GM23248 (cell line): ENCODE measurements around the gene PTPRU. TPM values are rescaled to one million over a fixed set of nuclear protein-coding genes. Genes with fewer than 3 reads are reported as not detected.

Source experiments
- DNase-seq: peaks from one replicate; pipeline ENCODE4 v3.0.0-alpha.2; 2015
- H2AFZ ChIP-seq: fragments of 200-600 bp; sonication (generic); 2 replicates; pipeline ENCODE4 v1.6.1; 2016; ENCODE audit warnings: antibody characterized with exemption
- H3F3A ChIP-seq: fragments of 200-600 bp; sonication (generic); 2 replicates; pipeline ENCODE4 v1.6.1; 2016; ENCODE audit warnings: mild to moderate bottlenecking, antibody characterized with exemption, mixed run types; ENCODE audit not compliant: insufficient read depth
- H3K27ac ChIP-seq: fragments of 200-600 bp; sonication (generic); 2 replicates; pipeline ENCODE4 v1.5.1; 2016; ENCODE audit warnings: mild to moderate bottlenecking
- H3K27me3 ChIP-seq: fragments of 200-600 bp; sonication (generic); replicated peaks from 2 replicates; pipeline ENCODE4 v1.6.1; 2016; ENCODE audit warnings: mild to moderate bottlenecking; ENCODE audit not compliant: insufficient read depth
- H3K36me3 ChIP-seq: fragments of 200-600 bp; sonication (generic); 2 replicates; pipeline ENCODE4 v1.6.1; 2016; ENCODE audit warnings: low read depth, mild to moderate bottlenecking
- H3K4me1 ChIP-seq: fragments of 200-600 bp; sonication (generic); 2 replicates; pipeline ENCODE4 v1.6.1; 2016; ENCODE audit warnings: mild to moderate bottlenecking; ENCODE audit not compliant: insufficient read depth
- H3K4me2 ChIP-seq: fragments of 200-600 bp; sonication (generic); one replicate; pipeline ENCODE4 v1.6.1; 2016; ENCODE audit warnings: mild to moderate bottlenecking; ENCODE audit not compliant: unreplicated experiment
- H3K4me3 ChIP-seq: fragments of 200-600 bp; sonication (generic); 2 replicates; pipeline ENCODE4 v1.5.1; 2016; ENCODE audit warnings: mild to moderate bottlenecking
- H3K79me2 ChIP-seq: fragments of 200-600 bp; sonication (generic); 2 replicates; pipeline ENCODE4 v1.6.1; 2016; ENCODE audit warnings: mild to moderate bottlenecking; ENCODE audit not compliant: insufficient read depth
- H3K9ac ChIP-seq: fragments of 200-600 bp; sonication (generic); 2 replicates; pipeline ENCODE4 v1.6.1; 2016; ENCODE audit warnings: mild to moderate bottlenecking
- H3K9me2 ChIP-seq: fragments of 200-600 bp; sonication (generic); 2 replicates; pipeline ENCODE4 v1.6.1; 2016; ENCODE audit warnings: mixed run types, mild to moderate bottlenecking, moderate library complexity; ENCODE audit not compliant: insufficient read depth
- H3K9me3 ChIP-seq: fragments of 200-600 bp; sonication (generic); one replicate; pipeline ENCODE4 v1.6.1; 2017; ENCODE audit warnings: low read depth
- H4K20me1 ChIP-seq: fragments of 200-600 bp; sonication (generic); 2 replicates; pipeline ENCODE4 v1.6.0; 2016; ENCODE audit not compliant: insufficient read depth
- EZH2 ChIP-seq: fragments of 200-600 bp; sonication (generic); IDR thresholded peaks from 2 replicates; pipeline ENCODE4 v1.6.1; 2018; ENCODE audit warnings: antibody characterized with exemption, mild to moderate bottlenecking; ENCODE audit not compliant: insufficient read depth, poor library complexity, severe bottlenecking
- EZH2phosphoT487 ChIP-seq: fragments of 200-600 bp; sonication (generic); IDR thresholded peaks from 2 replicates; pipeline ENCODE4 v1.6.1; 2018; ENCODE audit warnings: antibody characterized with exemption, moderate library complexity, mild to moderate bottlenecking, low read depth; ENCODE audit not compliant: insufficient read depth
- WGBS, 2 experiments: methylation state at CpG; one replicate each; pipeline ENCODE4 v1.1.6; 2015 to 2017; ENCODE audit warnings: low lambda C conversion rate in 2 of 2, low coverage in 1 of 2; ENCODE audit errors: missing lambda C conversion rate in 2 of 2; 5-methylcytosine and 5-hydroxymethylcytosine counted together
- in situ Hi-C: fragments of 300-500 bp; cut with MboI; formaldehyde crosslinking; loops from 2 replicates; pipeline ENCODE4 v1.15.0; 2020
- polyA plus RNA-seq: library from polyadenylated mRNA; unstranded; fragments of >200 nt; fragmentation: Nextera tagmentation; extraction: Ambion mirVana; gene quantifications from 2 replicates; pipeline ENCODE4 v1.2.1, GENCODE V29; 2016
- total RNA-seq: library from RNA; depleted of rRNA; stranded (reverse); fragments of >200 nt; shearing (Covaris generic); gene quantifications from 2 replicates; pipeline ENCODE4 v1.2.3, GENCODE V29; 2014

The PTPRU gene
- total and polyA plus RNA-seq, 2 experiments from 2014 or later = 6.2 to 16.8 TPM

GRCh38 chr1:29253180-29253579 is 16.9 kb downstream of the PTPRU start:
- Histone ChIP-seq H3K4me1 (no peaks in the 10 kb centered on the region), H3K36me3 (no peaks in the 10 kb centered on the region), H4K20me1 (no peaks in the 10 kb centered on the region), H3K27me3 (no peaks in the 10 kb centered on the region), H3F3A (no peaks in the 10 kb centered on the region), H3K4me2 (no peak overlapping the region), H2AFZ (no peak overlapping the region), H3K9ac (no peak overlapping the region), H3K27ac (no peak overlapping the region), H3K9me2 (no peaks in the 10 kb centered on the region), H3K9me3 (no peaks in the 10 kb centered on the region), H3K79me2 (no peaks in the 10 kb centered on the region), H3K4me3 (no peak overlapping the region)
- WGBS, 2 experiments = 93 to 98% methylated on average over 3 of the region's 3 CpGs
- DNase-seq = no peak
- in situ Hi-C loops = no loop called here
- TF ChIP-seq EZH2phosphoT487 (no peak), EZH2 (no peak)

DNA sequence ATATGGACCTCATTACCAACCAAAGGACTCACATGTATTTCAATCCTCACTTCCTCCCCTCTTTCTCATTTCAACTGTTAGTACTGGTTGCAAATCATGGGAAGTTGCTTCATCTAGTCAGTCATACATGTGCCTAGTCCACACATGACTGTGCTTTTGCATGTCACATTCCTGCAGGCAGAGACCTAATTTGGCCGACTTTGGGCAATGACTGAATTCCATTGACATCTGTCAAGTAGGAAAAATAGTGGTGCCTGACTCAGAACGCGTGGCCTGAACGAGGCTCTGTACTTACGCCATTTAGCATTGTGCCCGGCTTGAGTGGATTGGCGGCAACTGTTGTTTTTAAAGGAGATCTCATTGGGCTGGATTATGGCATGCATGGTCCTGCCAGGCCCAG is 18.0 kb downstream of the PTPRU start:
- in situ Hi-C loops = no loop called here
- DNase-seq = peak; percentile 49
- Histone ChIP-seq H3K9me2 (no peaks in the 10 kb centered on the region), H2AFZ (no peak overlapping the region), H3K27ac (no peak overlapping the region), H3K79me2 (no peaks in the 10 kb centered on the region), H3K9me3 (no peaks in the 10 kb centered on the region), H3K4me3 (no peak overlapping the region), H3K27me3 (no peaks in the 10 kb centered on the region), H3K4me1 (no peaks in the 10 kb centered on the region), H3F3A (no peaks in the 10 kb centered on the region), H4K20me1 (no peaks in the 10 kb centered on the region), H3K9ac (no peak overlapping the region), H3K4me2 (no peak overlapping the region), H3K36me3 (no peaks in the 10 kb centered on the region)
- TF ChIP-seq EZH2phosphoT487 (no peak), EZH2 (no peak)
- 59 to 62% methylated on average over 7 of the region's 7 CpGs for WGBS, 2 experiments

DNA sequence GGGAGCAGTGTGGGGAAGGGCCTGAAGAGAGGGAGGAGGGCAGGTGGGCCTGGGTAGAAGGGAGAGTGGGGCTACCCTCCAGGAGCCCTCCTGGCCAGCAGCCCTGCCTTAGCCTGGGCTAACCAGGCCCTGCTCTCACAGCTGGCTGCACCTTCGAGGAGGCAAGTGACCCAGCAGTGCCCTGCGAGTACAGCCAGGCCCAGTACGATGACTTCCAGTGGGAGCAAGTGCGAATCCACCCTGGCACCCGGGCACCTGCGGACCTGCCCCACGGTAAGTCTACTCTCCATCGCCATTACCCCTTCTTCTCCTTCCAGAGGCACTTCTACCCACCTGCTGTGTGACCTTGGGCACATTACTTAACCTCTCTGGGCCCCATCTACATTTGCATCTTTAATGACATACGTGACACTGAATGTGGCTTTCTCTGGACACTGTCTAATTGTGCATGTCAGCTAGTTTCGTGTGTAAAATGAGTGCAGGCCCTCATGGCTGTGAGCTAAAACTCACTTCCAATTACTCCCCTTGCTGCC is 18.9 kb downstream of the PTPRU start:
- no peak for DNase-seq
- no peak overlapping the region for H3K9ac ChIP-seq
- no peaks in the 10 kb centered on the region for H3K79me2 ChIP-seq
- H3K4me1 ChIP-seq = no peaks in the 10 kb centered on the region
- no peaks in the 10 kb centered on the region for H3K36me3 ChIP-seq
- no peaks in the 10 kb centered on the region for H4K20me1 ChIP-seq
- H3F3A ChIP-seq = no peaks in the 10 kb centered on the region
- no peaks in the 10 kb centered on the region for H3K9me3 ChIP-seq
- H2AFZ ChIP-seq = no peak overlapping the region
- no peaks in the 10 kb centered on the region for H3K9me2 ChIP-seq
- H3K27ac ChIP-seq = no peak overlapping the region
- no peak overlapping the region for H3K4me2 ChIP-seq
- no peak for TF ChIP-seq EZH2
- TF ChIP-seq EZH2phosphoT487 = no peak
- in situ Hi-C loops = no loop called here
- no peaks in the 10 kb centered on the region for H3K27me3 ChIP-seq
- no peak overlapping the region for H3K4me3 ChIP-seq
- 87 to 95% methylated on average over 7 to 10 of the region's 10 CpGs for WGBS, 2 experiments

- H4K20me1 ChIP-seq = no peaks in the 10 kb centered on the region
- H3K27ac ChIP-seq = no peak overlapping the region
- WGBS, 2 experiments = 88 to 92% methylated on average over 5 of the region's 5 CpGs
- H3K9ac ChIP-seq = no peak overlapping the region
- no peak overlapping the region for H2AFZ ChIP-seq
- TF ChIP-seq EZH2 = no peak
- no peak for TF ChIP-seq EZH2phosphoT487
- no peak for DNase-seq
- no peaks in the 10 kb centered on the region for H3K36me3 ChIP-seq
- H3K4me2 ChIP-seq = no peak overlapping the region
- H3K4me1 ChIP-seq = no peaks in the 10 kb centered on the region
- H3K79me2 ChIP-seq = no peaks in the 10 kb centered on the region
- H3K27me3 ChIP-seq = no peaks in the 10 kb centered on the region
- in situ Hi-C loops = no loop called here
- H3F3A ChIP-seq = 0 out of 2 replicates have a peak, but pooled peaks cover 3% of the 10 kb centered on the region
- no peaks in the 10 kb centered on the region for H3K9me2 ChIP-seq
- no peak overlapping the region for H3K4me3 ChIP-seq
- no peaks in the 10 kb centered on the region for H3K9me3 ChIP-seq
Measured at GRCh38 chr1:29256394-29256793, 20.1 kb downstream of the PTPRU start.
